Panc1 (cell line): ENCODE data around the gene TMEM95. TPM values are rescaled to one million over a fixed set of nuclear protein-coding genes. Genes with fewer than 3 reads are reported as not detected.

ENCODE experiments used
- ATAC-seq: fragments of 200-7000 bp; cut with Tn5 transposase; 2 replicates; pipeline ENCODE4 v1.9.1; 2020; ENCODE audit warnings: mild to moderate bottlenecking, moderate library complexity
- BruUV-seq: library from RNA; stranded (reverse); fragments of 400-500 nt; replicated peaks from 2 replicates; lab custom pipeline; 2021; lab: Mats Ljungman, UMichigan
- CTCF ChIA-PET: fragments of 300-600 bp; sonication (Branson Sonifier 250); formaldehyde crosslinking; loops from one replicate; lab custom pipeline; 2022; ENCODE audit warnings: antibody characterized with exemption; lab: Charles Lee
- POLR2A ChIA-PET: fragments of 300-600 bp; sonication (Branson Sonifier 250); formaldehyde crosslinking; loops from one replicate; lab custom pipeline; 2022; ENCODE audit warnings: antibody characterized with exemption; lab: Charles Lee
- DNase-seq: peaks from one replicate; pipeline ENCODE4 v3.0.0-alpha.2; 2010; ENCODE audit warnings: low read depth, low spot score
- H3K27ac ChIP-seq: 2 replicates; pipeline ENCODE4 v1.5.1; 2011; ENCODE audit warnings: mild to moderate bottlenecking, low read length, inconsistent platforms
- H3K27me3 ChIP-seq: fragments of 200-500 bp; sonication (Bioruptor generic); 2 replicates; pipeline ENCODE4 v1.6.0; 2014; ENCODE audit warnings: low read length, inconsistent platforms; ENCODE audit not compliant: control insufficient read depth, insufficient read depth
- H3K36me3 ChIP-seq: fragments of 200-500 bp; sonication (Bioruptor generic); 2 replicates; pipeline ENCODE4 v1.5.1; 2014; ENCODE audit warnings: inconsistent platforms, mild to moderate bottlenecking, low read length, moderate library complexity; ENCODE audit not compliant: control insufficient read depth, insufficient read depth
- H3K4me1 ChIP-seq: 2 replicates; pipeline ENCODE4 v1.5.1; 2011; ENCODE audit warnings: inconsistent platforms, mild to moderate bottlenecking, low read length, moderate library complexity; ENCODE audit not compliant: control insufficient read depth, insufficient read depth
- H3K4me3 ChIP-seq, 2 experiments: 2 replicates each; pipeline ENCODE4 v1.5.1; 2011 to 2012; ENCODE audit warnings: low read depth in 2 of 2, low read length in 2 of 2, mild to moderate bottlenecking in 2 of 2, inconsistent platforms in 1 of 2, moderate library complexity in 1 of 2
- H3K9me3 ChIP-seq: fragments of 200-500 bp; sonication (Bioruptor generic); 2 replicates; pipeline ENCODE4 v1.5.1; 2014; ENCODE audit warnings: low read depth, mild to moderate bottlenecking, inconsistent platforms, low read length, moderate library complexity; ENCODE audit not compliant: control insufficient read depth, insufficient read depth
- CTCF ChIP-seq: fragments of 450-650 bp; IDR thresholded peaks from 2 replicates; pipeline ENCODE4 v1.5.1; 2017; ENCODE audit warnings: mild to moderate bottlenecking
- POLR2AphosphoS5 ChIP-seq: IDR thresholded peaks from 2 replicates; pipeline ENCODE4 v1.6.1; 2012; ENCODE audit warnings: mild to moderate bottlenecking, low read depth, low read length, moderate library complexity
- SIN3A ChIP-seq: IDR thresholded peaks from 2 replicates; pipeline ENCODE4 v1.6.1; 2012; ENCODE audit warnings: low read depth, mild to moderate bottlenecking, low read length, moderate library complexity, borderline replicate concordance; ENCODE audit not compliant: insufficient read depth
- TCF7L2 ChIP-seq: IDR thresholded peaks from 2 replicates; pipeline ENCODE4 v1.6.1; 2011; ENCODE audit warnings: mild to moderate bottlenecking, low read depth, low read length, inconsistent platforms
- in situ Hi-C: cut with HindIII; loops from 2 replicates; pipeline ENCODE4 v1.10.0; 2016; ENCODE audit warnings: low sequenced_read_pairs, low pct_unique_long_range_greater_than_20kb
- intact Hi-C: fragments of 100-400 bp; cut with micrococcal nuclease; formaldehyde crosslinking; loops from one replicate; pipeline ENCODE4 v1.10.0; 2022; ENCODE audit not compliant: unreplicated experiment
- total RNA-seq: library from RNA; stranded (reverse); gene quantifications from one replicate; pipeline ENCODE4 v1.2.1, GENCODE V29; 2021; ENCODE audit not compliant: unreplicated experiment
- TF ChIP-seq, protein P1 (sequence below), 2 experiments: IDR thresholded peaks; 2 replicates each; pipeline ENCODE4 v1.6.1; 2011 to 2012; ENCODE audit warnings: low read depth in 2 of 2, control low read depth in 1 of 2, low read length in 1 of 2, mild to moderate bottlenecking in 1 of 2, moderate library complexity in 1 of 2; ENCODE audit not compliant: insufficient read depth in 1 of 2

Gene TMEM95
- total RNA-seq, 1 experiment from 2014 or later = not detected

GRCh38 chr17:7380855-7381683 lies 26.1 kb downstream of the TMEM95 start, which contains the start of gene TNK1:
Gene TNK1 (plus strand): TSS chr17:7381089. CDS start chr17:7382927, 1,838 bp downstream.
- in situ Hi-C loops = no loop called here
- DNase-seq = no peak
- peak; percentile 83 for ATAC-seq
- no peak for TF ChIP-seq CTCF
- TF ChIP-seq POLR2AphosphoS5 = no peak
- no peak for TF ChIP-seq TCF7L2
- no peak for TF ChIP-seq SIN3A
- TF ChIP-seq, protein P1, sequence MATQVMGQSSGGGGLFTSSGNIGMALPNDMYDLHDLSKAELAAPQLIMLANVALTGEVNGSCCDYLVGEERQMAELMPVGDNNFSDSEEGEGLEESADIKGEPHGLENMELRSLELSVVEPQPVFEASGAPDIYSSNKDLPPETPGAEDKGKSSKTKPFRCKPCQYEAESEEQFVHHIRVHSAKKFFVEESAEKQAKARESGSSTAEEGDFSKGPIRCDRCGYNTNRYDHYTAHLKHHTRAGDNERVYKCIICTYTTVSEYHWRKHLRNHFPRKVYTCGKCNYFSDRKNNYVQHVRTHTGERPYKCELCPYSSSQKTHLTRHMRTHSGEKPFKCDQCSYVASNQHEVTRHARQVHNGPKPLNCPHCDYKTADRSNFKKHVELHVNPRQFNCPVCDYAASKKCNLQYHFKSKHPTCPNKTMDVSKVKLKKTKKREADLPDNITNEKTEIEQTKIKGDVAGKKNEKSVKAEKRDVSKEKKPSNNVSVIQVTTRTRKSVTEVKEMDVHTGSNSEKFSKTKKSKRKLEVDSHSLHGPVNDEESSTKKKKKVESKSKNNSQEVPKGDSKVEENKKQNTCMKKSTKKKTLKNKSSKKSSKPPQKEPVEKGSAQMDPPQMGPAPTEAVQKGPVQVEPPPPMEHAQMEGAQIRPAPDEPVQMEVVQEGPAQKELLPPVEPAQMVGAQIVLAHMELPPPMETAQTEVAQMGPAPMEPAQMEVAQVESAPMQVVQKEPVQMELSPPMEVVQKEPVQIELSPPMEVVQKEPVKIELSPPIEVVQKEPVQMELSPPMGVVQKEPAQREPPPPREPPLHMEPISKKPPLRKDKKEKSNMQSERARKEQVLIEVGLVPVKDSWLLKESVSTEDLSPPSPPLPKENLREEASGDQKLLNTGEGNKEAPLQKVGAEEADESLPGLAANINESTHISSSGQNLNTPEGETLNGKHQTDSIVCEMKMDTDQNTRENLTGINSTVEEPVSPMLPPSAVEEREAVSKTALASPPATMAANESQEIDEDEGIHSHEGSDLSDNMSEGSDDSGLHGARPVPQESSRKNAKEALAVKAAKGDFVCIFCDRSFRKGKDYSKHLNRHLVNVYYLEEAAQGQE (IDR thresholded peaks at IDR 0.05; ENCODE audit: insufficient read depth in 1 of 2, low read depth in 2 of 2, low read length in 1 of 2) = no peak
- ChIA-PET POLR2A (no interaction called here), CTCF (no interaction called here)
- Histone ChIP-seq H3K27me3 (no peaks in the 10 kb centered on the region), H3K36me3 (peaks cover 2% of the 10 kb centered on the region; the same call in 1 of the 2 replicates), H3K27ac (peak within 1 kb of the TSS; percentile 68), H3K9me3 (peaks cover 3% of the 10 kb centered on the region; the same call in 1 of the 2 replicates), H3K4me3 (peak within 1 kb of the TSS; percentile 51 to 63), H3K4me1 (no peaks in the 10 kb centered on the region)
- BruUV-seq = no TSS peak
- intact Hi-C loops = no loop called here

DNA sequence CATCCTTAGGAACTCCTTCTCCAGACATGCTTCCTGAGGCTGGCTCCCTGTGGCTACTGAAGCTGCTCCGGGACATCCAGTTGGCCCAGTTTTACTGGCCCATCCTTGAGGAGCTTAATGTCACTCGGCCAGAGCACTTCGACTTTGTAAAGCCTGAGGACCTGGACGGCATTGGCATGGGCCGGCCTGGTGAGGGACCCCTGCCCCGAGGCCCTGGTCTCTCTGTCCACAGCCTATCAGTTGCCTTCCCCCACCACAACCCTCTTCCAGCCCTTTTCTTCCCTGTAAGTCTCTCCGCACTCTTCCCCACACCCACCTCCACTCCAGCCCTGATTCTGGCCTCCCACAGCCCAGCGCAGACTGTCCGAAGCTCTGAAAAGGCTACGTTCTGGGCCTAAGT lies 27.9 kb downstream of the TMEM95 start:
- ATAC-seq (no peak), DNase-seq (no peak)
- TF ChIP-seq SIN3A (no peak), TCF7L2 (no peak), CTCF (no peak), POLR2AphosphoS5 (no peak)
- TF ChIP-seq, protein P1 (IDR thresholded peaks at IDR 0.05; ENCODE audit: insufficient read depth in 1 of 2, low read depth in 2 of 2, low read length in 1 of 2) = no peak
- ChIA-PET POLR2A (no interaction called here), CTCF (no interaction called here)
- no TSS peak for BruUV-seq
- H3K9me3 ChIP-seq = peaks cover 3% of the 10 kb centered on the region; the same call in 1 of the 2 replicates
- no peaks in the 10 kb centered on the region for H3K27me3 ChIP-seq
- in situ Hi-C loops = no loop called here
- no peak overlapping the region for H3K4me3 ChIP-seq
- intact Hi-C loops = no loop called here
- no peak overlapping the region for H3K27ac ChIP-seq
- H3K36me3 ChIP-seq = peaks cover 2% of the 10 kb centered on the region; the same call in 1 of the 2 replicates
- H3K4me1 ChIP-seq = no peaks in the 10 kb centered on the region
